Pancreas (tissue), 10 donors: ENCODE data around the gene PMIS2. TPM values are rescaled to one million over a fixed set of nuclear protein-coding genes. Genes with fewer than 3 reads are reported as not detected.

ENCODE experiments used
- ATAC-seq, 4 donors: fragments of 200-7000 bp; cut with Tn5 transposase; one replicate each; pipeline versions ENCODE4 v1.8.0 to v1.9.1; 2020; ENCODE audit warnings: mild to moderate bottlenecking in 4 of 4, moderate library complexity in 4 of 4
- DNase-seq, 6 donors: peaks; one replicate each; pipeline ENCODE4 v3.0.0-alpha.2; 2020
- FAIRE-seq: peaks from 2 replicates; lab custom pipeline; 2012; peaks lifted over from hg19 to GRCh38; lab: Jason Lieb, UNC
- H3K27ac ChIP-seq, 4 donors: fragments of 200-600 bp; sonication (generic); 1 replicate in 3 of 4; 2 replicates in 1 of 4; pipeline versions ENCODE4 v1.5.0 to v1.8.0; 2020
- H3K27me3 ChIP-seq, 4 donors: fragments of 200-600 bp; one replicate each; pipeline ENCODE4 v1.8.0; 2021
- H3K36me3 ChIP-seq, 3 donors: fragments of 200-600 bp; sonication (generic) in 1 of 3; one replicate each; pipeline versions ENCODE4 v1.5.0 to v1.8.0; 2020 to 2021
- H3K4me1 ChIP-seq, 3 donors: fragments of 200-600 bp; one replicate each; pipeline ENCODE4 v1.8.0; 2021
- H3K4me3 ChIP-seq, 4 donors: fragments of 200-600 bp; sonication (generic) in 2 of 4; one replicate each; pipeline versions ENCODE4 v1.5.0 to v1.8.0; 2020 to 2021
- H3K9me3 ChIP-seq, 4 donors: fragments of 200-600 bp; one replicate each; pipeline ENCODE4 v1.8.0; 2021
- WGBS, 2 donors: extraction: QIAGEN DNeasy Blood & Tissue Kit; methylation state at CpG; one replicate each; pipeline ENCODE4 v1.1.7; 2013; 5-methylcytosine and 5-hydroxymethylcytosine counted together
- intact Hi-C, 3 donors: fragments of 100-400 bp; cut with DNase I; formaldehyde crosslinking; loops; one replicate each; pipeline versions ENCODE4 v1.11.1 to v1.14.2; 2022
- polyA plus RNA-seq, 2 donors: library from polyadenylated mRNA; stranded (reverse); fragments of 200-250 nt; gene quantifications; one replicate each; pipeline ENCODE4 v1.2.3, GENCODE V29; 2013
- total RNA-seq, 6 donors: library from RNA; stranded (reverse); fragmentation: NEBNext Ultra II Directional in 4 of 6; extraction: Animal tissue kit (Norgen Biotek cat#: 25700) in 4 of 6; gene quantifications; one replicate each; pipeline versions ENCODE4 v1.2.1 to v1.2.4, GENCODE V29; 2021 to 2023
- TF ChIP-seq, protein P1 (sequence below), 4 donors: fragments of 200-600 bp; sonication (generic) in 3 of 4; IDR thresholded peaks; one replicate each; pipeline versions ENCODE4 v1.5.0 to v1.8.0; 2021; ENCODE audit warnings: antibody characterized with exemption in 4 of 4
- donor health status: healthy with polysubstance abuse.
- donor health status: DM: no; HTN: no; CAD: no; lungs with moderate emphysema.
- donor health status: DM: no; HTN: no; CAD: no.
- donor health status: control.
- donor health status: control.
- donor health status: Bipolar disorder and iron deficiency.
- donor health status: DM: yes; HTN: yes; CAD: no.
- donor health status: DM: no; HTN: no; CAD: no.
- donor health status: DM: no; HTN: no; CAD: no.
- donor health status: DM: yes; HTN: yes; CAD: no.

Gene PMIS2
- total and polyA plus RNA-seq, 8 donors, result not detected

DNA sequence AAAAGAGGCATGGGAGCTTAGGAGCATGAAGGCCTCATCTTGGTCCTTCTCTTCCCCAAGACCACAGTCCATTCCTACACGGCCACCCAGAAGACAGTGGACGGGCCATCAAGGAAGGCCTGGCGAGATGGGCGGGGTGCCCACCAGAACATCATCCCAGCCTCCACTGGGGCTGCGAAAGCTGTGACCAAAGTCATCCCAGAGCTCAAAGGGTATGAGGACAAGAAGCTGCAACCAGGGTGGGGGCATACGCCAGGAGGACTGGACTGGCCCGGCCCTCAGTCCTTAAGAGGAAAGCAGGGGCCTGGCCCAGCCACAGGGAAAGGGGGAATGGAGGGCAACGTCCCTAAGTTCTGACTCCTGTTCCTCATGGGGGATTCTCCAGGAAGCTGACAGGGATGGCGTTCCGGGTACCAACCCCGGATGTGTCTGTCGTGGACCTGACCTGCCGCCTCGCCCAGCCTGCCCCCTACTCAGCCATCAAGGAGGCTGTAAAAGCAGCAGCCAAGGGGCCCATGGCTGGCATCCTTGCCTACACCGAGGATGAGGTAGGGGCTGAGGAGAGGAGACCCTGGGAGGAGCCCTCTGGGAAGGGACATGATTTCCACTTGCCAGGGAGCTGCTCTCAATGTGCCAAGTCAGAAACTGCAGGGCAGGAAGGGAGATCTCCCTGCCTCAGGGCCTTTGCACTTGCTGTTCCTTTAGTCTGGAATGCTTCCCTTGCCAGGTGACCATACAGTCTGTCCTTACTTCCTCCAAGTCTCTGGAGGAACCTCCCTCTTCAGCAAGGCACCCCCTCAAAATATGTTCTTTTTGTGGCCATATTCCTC lies 42.5 kb upstream of the PMIS2 start:
- DNase-seq (no peak), ATAC-seq (no peak), FAIRE-seq (no peak)
- Histone ChIP-seq H3K27me3 (no peaks in the 10 kb centered on the region), H3K27ac (no peak overlapping the region), H3K36me3 (no peaks in the 10 kb centered on the region), H3K4me1 (peaks cover 0 to 14% (median 4%) of the 10 kb centered on the region in 3 donors), H3K9me3 (no peaks in the 10 kb centered on the region), H3K4me3 (no peak overlapping the region)
- intact Hi-C loops, result loop anchor here in 2 of 3 donors (10.0 kb wide), 2 partner anchors 51 to 181 kb away; no protein-coding TSS in a partner anchor
- 94 to 96% methylated on average over 15 of the region's 15 CpGs for WGBS, 2 donors
- TF ChIP-seq, protein P1, sequence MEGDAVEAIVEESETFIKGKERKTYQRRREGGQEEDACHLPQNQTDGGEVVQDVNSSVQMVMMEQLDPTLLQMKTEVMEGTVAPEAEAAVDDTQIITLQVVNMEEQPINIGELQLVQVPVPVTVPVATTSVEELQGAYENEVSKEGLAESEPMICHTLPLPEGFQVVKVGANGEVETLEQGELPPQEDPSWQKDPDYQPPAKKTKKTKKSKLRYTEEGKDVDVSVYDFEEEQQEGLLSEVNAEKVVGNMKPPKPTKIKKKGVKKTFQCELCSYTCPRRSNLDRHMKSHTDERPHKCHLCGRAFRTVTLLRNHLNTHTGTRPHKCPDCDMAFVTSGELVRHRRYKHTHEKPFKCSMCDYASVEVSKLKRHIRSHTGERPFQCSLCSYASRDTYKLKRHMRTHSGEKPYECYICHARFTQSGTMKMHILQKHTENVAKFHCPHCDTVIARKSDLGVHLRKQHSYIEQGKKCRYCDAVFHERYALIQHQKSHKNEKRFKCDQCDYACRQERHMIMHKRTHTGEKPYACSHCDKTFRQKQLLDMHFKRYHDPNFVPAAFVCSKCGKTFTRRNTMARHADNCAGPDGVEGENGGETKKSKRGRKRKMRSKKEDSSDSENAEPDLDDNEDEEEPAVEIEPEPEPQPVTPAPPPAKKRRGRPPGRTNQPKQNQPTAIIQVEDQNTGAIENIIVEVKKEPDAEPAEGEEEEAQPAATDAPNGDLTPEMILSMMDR (IDR thresholded peaks at IDR 0.05), result no peak

- H3K4me3 ChIP-seq, result peak overlapping the region in 3 of 4 donors; percentile 73 to 99 (median 90)
- H3K4me1 ChIP-seq, result peaks cover 0 to 14% (median 4%) of the 10 kb centered on the region in 3 donors
- DNase-seq (no peak), ATAC-seq (no peak), FAIRE-seq (no peak)
- intact Hi-C loops, result loop anchor here in 2 of 3 donors (10.0 kb wide), 2 partner anchors 51 to 181 kb away; no protein-coding TSS in a partner anchor
- TF ChIP-seq, protein P1 (IDR thresholded peaks at IDR 0.05), result no peak
- H3K36me3 ChIP-seq, result no peaks in the 10 kb centered on the region
- WGBS, 2 donors, result 77 to 79% methylated on average over 3 of the region's 3 CpGs
- H3K27ac ChIP-seq, result no peak overlapping the region
- no peaks in the 10 kb centered on the region for H3K9me3 ChIP-seq
- H3K27me3 ChIP-seq, result no peaks in the 10 kb centered on the region
Measured at GRCh38 chr19:35544110-35544802, 41.7 kb upstream of the PMIS2 start.

DNA sequence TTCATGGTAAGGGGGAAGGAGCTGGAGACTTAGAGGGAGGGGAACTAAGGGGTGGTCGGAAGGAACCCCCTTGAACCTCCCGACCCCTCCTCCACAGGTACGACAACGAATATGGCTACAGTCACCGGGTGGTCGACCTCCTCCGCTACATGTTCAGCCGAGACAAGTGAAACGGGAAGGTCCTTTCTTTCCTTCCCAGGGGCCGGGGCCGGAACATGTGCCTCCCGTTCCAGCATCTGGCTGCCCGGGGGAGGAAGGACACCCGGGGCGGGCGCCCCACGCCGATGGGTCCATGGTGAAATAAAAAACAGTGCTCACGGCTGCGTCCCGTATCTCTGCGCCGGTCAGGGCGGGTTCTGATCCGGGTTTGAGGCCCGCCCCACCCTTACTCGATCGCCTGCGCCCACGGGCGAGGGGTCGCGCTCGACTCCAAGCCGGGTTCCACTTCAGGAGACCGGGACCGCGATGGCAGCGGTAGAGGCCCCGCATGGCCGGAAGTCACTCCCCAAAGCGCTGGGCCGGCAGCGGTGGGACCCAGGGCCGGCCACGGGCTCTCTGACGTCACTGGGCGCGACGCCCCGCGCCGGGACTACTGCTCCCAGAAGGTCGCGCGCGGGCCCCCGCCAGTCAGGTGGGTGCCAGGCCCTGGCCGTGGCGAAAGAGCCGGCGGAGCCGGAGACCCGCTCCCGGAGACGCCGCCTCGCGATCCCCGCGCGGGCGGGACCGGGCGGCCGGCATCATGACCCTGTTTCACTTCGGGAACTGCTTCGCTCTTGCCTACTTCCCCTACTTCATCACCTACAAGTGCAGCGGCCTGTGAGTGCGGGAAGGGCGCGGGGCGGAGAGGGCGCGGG lies 40.7 kb upstream of the PMIS2 start, which contains the start of gene TMEM147:
Gene TMEM147, plus strand, starts transcription at position 626 of the 854 bp plus-strand sequence. Its CDS starts 114 bp downstream, at position 740.
- WGBS, 2 donors, result 0% methylated on average over 84 to 85 of the region's 85 CpGs
- Histone ChIP-seq H3K9me3 (no peaks in the 10 kb centered on the region), H3K27ac (peak within 1 kb of the TSS; percentile 36 to 70 (median 53)), H3K4me1 (peaks cover 0 to 17% (median 4%) of the 10 kb centered on the region in 3 donors), H3K27me3 (no peaks in the 10 kb centered on the region), H3K4me3 (peak within 1 kb of the TSS; percentile 49 to 99 (median 82)), H3K36me3 (no peaks in the 10 kb centered on the region)
- DNase-seq (peak; percentile 90 to 98 (median 94)), ATAC-seq (peak; percentile 89 to 97 (median 92)), FAIRE-seq (no peak)
- TF ChIP-seq, protein P1 (IDR thresholded peaks at IDR 0.05), result no peak
- intact Hi-C loops, result loop anchor here in 2 of 3 donors (5.0 to 10.0 kb wide), 3 partner anchors 42 to 180 kb away; partner anchors contain the start of gene PMIS2 (in 1 of the 2)

DNA sequence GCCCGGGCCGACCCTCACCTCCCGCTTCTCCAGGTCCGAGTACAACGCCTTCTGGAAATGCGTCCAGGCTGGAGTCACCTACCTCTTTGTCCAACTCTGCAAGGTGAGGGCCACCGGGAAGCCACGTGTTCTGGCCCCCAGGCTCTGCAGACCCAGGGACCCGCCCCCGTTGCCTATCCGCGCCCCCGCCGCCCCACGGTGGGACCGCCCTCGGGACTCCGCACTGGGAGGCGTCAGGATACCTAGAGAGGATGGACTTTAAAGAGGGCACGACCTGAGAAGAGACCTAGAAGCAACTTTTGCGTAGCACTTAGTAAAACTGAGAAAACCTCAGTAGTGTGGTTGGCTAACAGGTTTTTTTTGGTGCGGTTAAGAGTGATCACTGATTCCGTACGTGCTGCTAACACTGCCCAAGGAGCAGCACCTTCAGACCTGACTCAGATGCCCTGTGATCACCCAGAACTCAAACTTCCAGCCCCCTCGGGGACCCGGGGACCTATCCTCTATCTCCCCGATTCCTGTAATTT lies 40.1 kb upstream of the PMIS2 start:
- no peaks in the 10 kb centered on the region for H3K36me3 ChIP-seq
- H3K9me3 ChIP-seq, result no peaks in the 10 kb centered on the region
- H3K27ac ChIP-seq, result peak overlapping the region; percentile 36 to 70 (median 53)
- H3K4me1 ChIP-seq, result peaks cover 0 to 17% (median 4%) of the 10 kb centered on the region in 3 donors
- intact Hi-C loops, result loop anchor here in 2 of 3 donors (5.0 to 10.0 kb wide), 3 partner anchors 41 to 179 kb away; partner anchors contain the start of gene PMIS2 (in 1 of the 2)
- DNase-seq, result peak in 1 of 6 donors; percentile 53
- TF ChIP-seq, protein P1 (IDR thresholded peaks at IDR 0.05), result no peak
- H3K27me3 ChIP-seq, result no peaks in the 10 kb centered on the region
- peak; percentile 14 to 34 (median 27) for ATAC-seq
- 1 to 2% methylated on average over 27 of the region's 27 CpGs for WGBS, 2 donors
- H3K4me3 ChIP-seq, result peak overlapping the region; percentile 49 to 99 (median 82)
- no peak for FAIRE-seq
